Measurements from ENCODE around the gene LATS2. TPM values are rescaled to one million over a fixed set of nuclear protein-coding genes. Genes with fewer than 3 reads are reported as not detected.

Gene LATS2
- total RNA-seq, 2 donors from 2014 or later: 3.7 to 11.3 TPM

- intact Hi-C loops (cut with DNase I): no loop called here
- DNase-seq: no peak
- H3K9me3 ChIP-seq: no peaks in the 10 kb centered on the region
Observed at GRCh38 chr13:21066946-21067345, 5.6 kb upstream of the LATS2 start.

DNA sequence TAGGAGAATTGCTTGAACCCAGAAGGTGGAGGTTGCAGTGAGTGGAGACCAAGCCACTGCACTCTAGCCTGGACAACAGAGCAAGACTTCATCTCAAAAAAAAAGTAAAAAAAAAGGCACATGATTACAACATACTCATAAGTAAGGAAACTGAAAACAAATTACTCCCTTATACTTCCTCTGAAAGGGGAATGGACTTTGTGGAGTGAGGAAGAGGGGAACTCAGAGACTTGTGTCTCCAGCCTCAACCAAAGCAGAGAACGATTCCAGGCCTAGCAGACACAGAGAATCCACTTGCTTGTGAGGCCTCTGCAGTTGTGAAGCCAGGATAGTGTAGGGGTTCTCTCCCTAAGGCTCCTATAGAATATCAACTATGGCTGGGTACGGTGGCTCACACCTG lies 4.3 kb upstream of the LATS2 start:
- Histone ChIP-seq H3K9ac (ENCODE audit: low read depth in 2 of 2, low read length in 2 of 2) (no peak overlapping the region), H3K36me3 (no peaks in the 10 kb centered on the region), H3K27me3 (no peaks in the 10 kb centered on the region), H3K9me3 (no peaks in the 10 kb centered on the region), H3K4me1 (peaks cover 3% of the 10 kb centered on the region), H3K4me3 (no peak overlapping the region), H3K27ac (no peak overlapping the region)
- TF ChIP-seq, protein P1, sequence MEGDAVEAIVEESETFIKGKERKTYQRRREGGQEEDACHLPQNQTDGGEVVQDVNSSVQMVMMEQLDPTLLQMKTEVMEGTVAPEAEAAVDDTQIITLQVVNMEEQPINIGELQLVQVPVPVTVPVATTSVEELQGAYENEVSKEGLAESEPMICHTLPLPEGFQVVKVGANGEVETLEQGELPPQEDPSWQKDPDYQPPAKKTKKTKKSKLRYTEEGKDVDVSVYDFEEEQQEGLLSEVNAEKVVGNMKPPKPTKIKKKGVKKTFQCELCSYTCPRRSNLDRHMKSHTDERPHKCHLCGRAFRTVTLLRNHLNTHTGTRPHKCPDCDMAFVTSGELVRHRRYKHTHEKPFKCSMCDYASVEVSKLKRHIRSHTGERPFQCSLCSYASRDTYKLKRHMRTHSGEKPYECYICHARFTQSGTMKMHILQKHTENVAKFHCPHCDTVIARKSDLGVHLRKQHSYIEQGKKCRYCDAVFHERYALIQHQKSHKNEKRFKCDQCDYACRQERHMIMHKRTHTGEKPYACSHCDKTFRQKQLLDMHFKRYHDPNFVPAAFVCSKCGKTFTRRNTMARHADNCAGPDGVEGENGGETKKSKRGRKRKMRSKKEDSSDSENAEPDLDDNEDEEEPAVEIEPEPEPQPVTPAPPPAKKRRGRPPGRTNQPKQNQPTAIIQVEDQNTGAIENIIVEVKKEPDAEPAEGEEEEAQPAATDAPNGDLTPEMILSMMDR (IDR thresholded peaks at IDR 0.05): no peak
- no peak for DNase-seq
- intact Hi-C loops (cut with DNase I): no loop called here

More at GRCh38 chr13:21066946-21067345, 5.6 kb upstream of the LATS2 start:
- Histone ChIP-seq H3K27ac (no peak overlapping the region), H3K36me3 (no peaks in the 10 kb centered on the region), H3K9ac (ENCODE audit: low read depth in 2 of 2, low read length in 2 of 2) (no peak overlapping the region), H3K27me3 (no peaks in the 10 kb centered on the region), H3K4me3 (no peak overlapping the region), H3K4me1 (no peaks in the 10 kb centered on the region)
- TF ChIP-seq, protein P1 (IDR thresholded peaks at IDR 0.05): no peak

DNA sequence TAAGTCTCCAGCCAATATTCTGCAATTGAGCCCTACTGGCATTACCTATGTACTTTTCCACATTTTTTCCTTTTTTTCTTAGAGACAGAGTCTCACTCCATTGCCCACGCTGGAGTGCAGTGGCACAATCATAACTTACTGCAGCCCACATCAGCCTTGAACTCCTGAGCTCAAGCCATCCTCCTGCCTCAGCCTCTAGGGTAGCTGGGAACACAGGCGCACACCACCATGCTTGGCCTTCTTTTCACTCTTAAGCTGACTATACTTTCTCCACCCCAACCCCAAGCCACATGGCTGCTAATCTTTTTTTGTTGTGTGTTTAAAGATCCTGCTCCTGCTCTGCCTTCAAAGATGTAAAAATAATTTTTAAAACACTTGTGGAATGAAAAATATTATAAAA lies 1.6 kb upstream of the LATS2 start:
- no peak overlapping the region for H3K27ac ChIP-seq
- H3K4me1 ChIP-seq: peaks cover 10% of the 10 kb centered on the region
- H3K9ac ChIP-seq (ENCODE audit: low read depth in 2 of 2, low read length in 2 of 2): no peak overlapping the region
- no peak overlapping the region for H3K4me3 ChIP-seq
- TF ChIP-seq, protein P1 (IDR thresholded peaks at IDR 0.05): no peak
- H3K9me3 ChIP-seq: no peaks in the 10 kb centered on the region
- peak; percentile 5 for DNase-seq
- no peaks in the 10 kb centered on the region for H3K36me3 ChIP-seq
- intact Hi-C loops (cut with DNase I): no loop called here
- H3K27me3 ChIP-seq: no peaks in the 10 kb centered on the region

GRCh38 chr13:21060338-21061028 lies 903 bp downstream of the LATS2 start:
- DNase-seq: peak; percentile 32
- Histone ChIP-seq H3K9ac (ENCODE audit: low read depth in 2 of 2, low read length in 2 of 2) (peak overlapping the region; percentile 22 to 93), H3K4me3 (peak overlapping the region; percentile 86), H3K36me3 (no peaks in the 10 kb centered on the region), H3K27ac (peak overlapping the region; percentile 92), H3K9me3 (no peaks in the 10 kb centered on the region), H3K4me1 (peaks cover 10% of the 10 kb centered on the region), H3K27me3 (no peaks in the 10 kb centered on the region)
- intact Hi-C loops (cut with DNase I): no loop called here
- TF ChIP-seq, protein P1 (IDR thresholded peaks at IDR 0.05): no peak

GRCh38 chr13:21059641-21060337 lies 1.6 kb downstream of the LATS2 start:
- TF ChIP-seq, protein P1 (IDR thresholded peaks at IDR 0.05): no peak
- H3K36me3 ChIP-seq: no peaks in the 10 kb centered on the region
- peak overlapping the region; percentile 22 to 93 for H3K9ac ChIP-seq (ENCODE audit: low read depth in 2 of 2, low read length in 2 of 2)
- peak overlapping the region; percentile 86 for H3K4me3 ChIP-seq
- intact Hi-C loops (cut with DNase I): no loop called here
- peaks cover 10% of the 10 kb centered on the region for H3K4me1 ChIP-seq
- no peak for DNase-seq
- peak overlapping the region; percentile 92 for H3K27ac ChIP-seq
- no peaks in the 10 kb centered on the region for H3K27me3 ChIP-seq
- H3K9me3 ChIP-seq: no peaks in the 10 kb centered on the region
